HepG2 (cell line): ENCODE results near the gene CDA. TPM values are rescaled to one million over a fixed set of nuclear protein-coding genes. Genes with fewer than 3 reads are reported as not detected.

Experiments
- BRD4 ChIP-seq: sonication (generic); formaldehyde crosslinking; IDR thresholded peaks from 2 replicates; pipeline ENCODE4 v1.4.0; 2020; ENCODE audit warnings: missing genetic modification reagents
- ETV5 ChIP-seq: IDR thresholded peaks from 2 replicates; pipeline ENCODE4 v1.6.1; 2018; ENCODE audit warnings: missing biosample characterization, missing genetic modification reagents, inconsistent platforms, borderline replicate concordance
- KLF16 ChIP-seq, 2 experiments: sonication (generic) in 1 of 2; formaldehyde crosslinking in 1 of 2; IDR thresholded peaks; 2 replicates each; pipeline versions ENCODE4 v1.6.1 to v1.8.0; 2016 to 2023; ENCODE audit warnings: missing genetic modification reagents in 2 of 2, missing compliant biosample characterization in 1 of 2
- MYPOP ChIP-seq: sonication (generic); formaldehyde crosslinking; IDR thresholded peaks from 2 replicates; pipeline ENCODE4 v1.8.1; 2023; ENCODE audit warnings: mild to moderate bottlenecking, moderate library complexity, missing genetic modification reagents
- PBX2 ChIP-seq: IDR thresholded peaks from 2 replicates; pipeline ENCODE4 v1.6.1; 2016; ENCODE audit warnings: control low read depth
- PRDM10 ChIP-seq: sonication (generic); formaldehyde crosslinking; IDR thresholded peaks from 2 replicates; pipeline ENCODE4 v1.4.0; 2020; ENCODE audit warnings: low read depth, missing genetic modification reagents
- SKI ChIP-seq: fragments of 450-650 bp; IDR thresholded peaks from one replicate; pipeline ENCODE4 v1.6.1; 2018; ENCODE audit warnings: mild to moderate bottlenecking; ENCODE audit not compliant: partially characterized antibody
- SP140L ChIP-seq: sonication (generic); formaldehyde crosslinking; IDR thresholded peaks from 2 replicates; pipeline ENCODE4 v1.4.0; 2020; ENCODE audit warnings: missing genetic modification reagents, borderline replicate concordance
- UBTF ChIP-seq: sonication (generic); formaldehyde crosslinking; IDR thresholded peaks from 2 replicates; pipeline ENCODE4 v1.4.0; 2020; ENCODE audit warnings: mild to moderate bottlenecking, missing genetic modification reagents
- ZNF329 ChIP-seq: sonication (generic); formaldehyde crosslinking; IDR thresholded peaks from 2 replicates; pipeline ENCODE4 v1.9.0; 2021; ENCODE audit warnings: low read depth, mild to moderate bottlenecking, missing genetic modification reagents
- ZNF331 ChIP-seq: sonication (generic); formaldehyde crosslinking; IDR thresholded peaks from 2 replicates; pipeline ENCODE4 v1.4.0; 2020; ENCODE audit warnings: missing genetic modification reagents
- ZNF350 ChIP-seq: sonication (generic); formaldehyde crosslinking; IDR thresholded peaks from 2 replicates; pipeline ENCODE4 v1.4.0; 2020; ENCODE audit warnings: mild to moderate bottlenecking, low read depth, missing genetic modification reagents, borderline replicate concordance
- ZNF430 ChIP-seq: sonication (generic); formaldehyde crosslinking; IDR thresholded peaks from 2 replicates; pipeline ENCODE4 v1.9.0; 2021; ENCODE audit warnings: mild to moderate bottlenecking, missing genetic modification reagents
- ZNF503 ChIP-seq: sonication (generic); formaldehyde crosslinking; IDR thresholded peaks from 2 replicates; pipeline ENCODE4 v1.4.0; 2020; ENCODE audit warnings: missing genetic modification reagents
- ZNF772 ChIP-seq: sonication (generic); formaldehyde crosslinking; IDR thresholded peaks from 2 replicates; pipeline ENCODE4 v1.5.0; 2020; ENCODE audit warnings: mild to moderate bottlenecking, missing genetic modification reagents
- ZSCAN29 ChIP-seq: sonication (generic); formaldehyde crosslinking; conservative IDR thresholded peaks from 2 replicates; pipeline ENCODE4 v1.4.0; 2020; ENCODE audit warnings: mild to moderate bottlenecking, missing genetic modification reagents
- polyA plus RNA-seq, 8 experiments: library from polyadenylated mRNA; depleted of rRNA in 3 of 8; stranded (reverse) in 7 of 8; unstranded in 1 of 8; fragments of >200 nt; fragmentation: Illumina TruSeq in 4 of 8; extraction: Trizol in 4 of 8; gene quantifications; 2 replicates each; pipeline versions ENCODE4 v1.2.1 to v1.2.3, GENCODE V29; 2011 to 2016; ENCODE audit warnings: low read depth in 4 of 8, missing spikeins in 1 of 8, mixed read lengths in 1 of 8; ENCODE audit not compliant: insufficient read depth in 1 of 8
- total RNA-seq, 5 experiments: library from RNA; depleted of rRNA; stranded (reverse); fragments of >200 nt; fragmentation: Illumina TruSeq; extraction: Trizol; gene quantifications; 2 replicates each; pipeline ENCODE4 v1.2.3, GENCODE V29; 2016; ENCODE audit warnings: low read depth in 1 of 5

Gene CDA
- total and polyA plus RNA-seq, 2 of the 13 experiments (the other 11 are each of a cell fraction or from before 2014, with no cell fraction given) = 0.66 to 2.1 TPM

- TF ChIP-seq KLF16 (CRISPR knock-in tag; IDR thresholded peaks at IDR 0.05) (peak in 1 of 2 experiments; percentile 79; a peak in 2 of 4 replicates), BRD4 (CRISPR knock-in tag) (peak; percentile 73; the same call in 1 of the 2 replicates), PBX2 (CRISPR knock-in tag) (no peak), SKI (peak; percentile 40), PRDM10 (CRISPR knock-in tag) (peak; percentile 37; the same call in 1 of the 2 replicates), ETV5 (CRISPR knock-in tag) (peak; percentile 82), ZNF331 (CRISPR knock-in tag) (peak; percentile 71; the same call in 1 of the 2 replicates), ZNF503 (CRISPR knock-in tag) (0 out of 2 replicates have a peak, but pooled peaks have one; percentile 32), SP140L (CRISPR knock-in tag) (no peak), MYPOP (CRISPR knock-in tag) (0 out of 2 replicates have a peak, but pooled peaks have one; percentile 50), ZSCAN29 (CRISPR knock-in tag) (no peak), ZNF350 (CRISPR knock-in tag) (peak; percentile 57; the same call in 1 of the 2 replicates), ZNF772 (peak; percentile 34; the same call in 1 of the 2 replicates), ZNF329 (CRISPR knock-in tag) (peak; percentile 35; the same call in 1 of the 2 replicates), ZNF430 (CRISPR knock-in tag) (0 out of 2 replicates have a peak, but pooled peaks have one; percentile 53), UBTF (peak; percentile 69)
Measured at GRCh38 chr1:20661207-20662109, 72.6 kb downstream of the CDA start, which contains the start of gene DDOST (continued).
